Vagina (tissue), 2 donors: ENCODE measurements around the gene VPS37D.

Experiments
- CTCF ChIP-seq, 3 experiments: fragments of 450-650 bp in 2 of 3; fragments of 200-600 bp in 1 of 3; sonication (generic) in 1 of 3; IDR thresholded peaks; one replicate each; pipeline ENCODE4 v1.5.1; 2017 to 2019; ENCODE audit warnings: antibody characterized with exemption in 3 of 3, mild to moderate bottlenecking in 2 of 3, moderate library complexity in 2 of 3
- POLR2A ChIP-seq, 2 donors: fragments of 450-650 bp; IDR thresholded peaks; one replicate each; pipeline ENCODE4 v1.6.1; 2017; ENCODE audit warnings: antibody characterized with exemption in 2 of 2, mild to moderate bottlenecking in 2 of 2, moderate library complexity in 2 of 2

DNA sequence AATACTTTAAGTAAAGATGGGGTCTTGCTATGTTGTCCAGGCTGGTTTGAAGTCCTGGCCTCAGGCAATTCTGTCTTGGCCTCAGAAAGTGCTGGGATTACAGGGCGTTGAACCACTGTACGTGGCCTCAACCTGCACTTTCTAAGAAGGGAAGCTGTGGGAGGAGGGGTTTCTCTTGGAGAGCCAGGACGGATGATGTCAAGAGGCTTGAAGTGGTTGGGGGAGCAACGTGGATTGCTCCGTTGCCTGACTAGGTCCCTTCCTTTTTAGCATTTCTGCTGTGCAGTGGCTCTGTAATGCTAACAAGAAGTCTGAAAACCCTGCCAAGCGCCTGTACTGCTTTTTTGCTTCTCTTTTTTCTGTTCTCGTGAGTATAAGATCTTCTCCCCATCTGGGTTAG, 23.0 kb downstream of the VPS37D start:
- TF ChIP-seq CTCF (IDR thresholded peaks at IDR 0.05) (no peak), POLR2A (IDR thresholded peaks at IDR 0.05) (no peak)
